IMR-90 (cell line): ENCODE data around the gene RBM34. TPM values are rescaled to one million over a fixed set of nuclear protein-coding genes. Genes with fewer than 3 reads are reported as not detected.

Experiments used
- ATAC-seq: fragments of 200-7000 bp; cut with Tn5 transposase; 2 replicates; pipeline ENCODE4 v1.9.1; 2020; ENCODE audit warnings: low read depth, mild to moderate bottlenecking, moderate library complexity
- BruUV-seq: library from RNA; stranded (reverse); fragments of 400-500 nt; replicated peaks from 2 replicates; lab custom pipeline; 2021; lab: Mats Ljungman, UMichigan
- CTCF ChIA-PET: fragments of 300-600 bp; formaldehyde crosslinking; extraction: SDS; loops from one replicate; lab custom pipeline; 2021; ENCODE audit warnings: antibody characterized with exemption; lab: Yijun Ruan, JAX
- POLR2A ChIA-PET: fragments of 300-600 bp; sonication (Branson Sonifier 250); formaldehyde crosslinking; loops from one replicate; lab custom pipeline; 2022; ENCODE audit warnings: antibody characterized with exemption; ENCODE audit not compliant: unreplicated experiment; lab: Charles Lee
- DNase-seq: peaks from one replicate; pipeline ENCODE4 v3.0.0; 2013
- H2AFZ ChIP-seq: replicated peaks from 2 replicates; pipeline ENCODE3; 2013; ENCODE audit warnings: low read length, mild to moderate bottlenecking; ENCODE audit not compliant: poor library complexity
- H2AK5ac ChIP-seq: 2 replicates; pipeline ENCODE4 v1.6.1; 2013; ENCODE audit warnings: low read depth, low read length, inconsistent platforms
- H2AK9ac ChIP-seq: replicated peaks from 2 replicates; pipeline ENCODE3; 2013; ENCODE audit warnings: mild to moderate bottlenecking, low read depth, low read length, moderate library complexity; ENCODE audit not compliant: poor library complexity
- H2BK120ac ChIP-seq: 2 replicates; pipeline ENCODE4 v1.6.1; 2013; ENCODE audit warnings: low read depth, low read length, inconsistent platforms
- H2BK15ac ChIP-seq: 3 replicates; pipeline ENCODE4 v1.6.1; 2013; ENCODE audit warnings: low read depth, low read length, inconsistent platforms
- H2BK20ac ChIP-seq: 2 replicates; pipeline ENCODE4 v1.6.1; 2013; ENCODE audit warnings: low read depth, mild to moderate bottlenecking, inconsistent platforms, low read length, moderate library complexity
- H2BK5ac ChIP-seq: 2 replicates; pipeline ENCODE4 v1.6.1; 2013; ENCODE audit warnings: mild to moderate bottlenecking, low read depth, low read length, inconsistent platforms; ENCODE audit not compliant: poor library complexity, severe bottlenecking
- H3K14ac ChIP-seq: replicated peaks from 2 replicates; pipeline ENCODE4 v1.6.1; 2013; ENCODE audit warnings: low read depth, low read length, inconsistent platforms
- H3K18ac ChIP-seq: 2 replicates; pipeline ENCODE4 v1.6.1; 2013; ENCODE audit warnings: low read depth, low read length, control low read depth
- H3K23ac ChIP-seq: 2 replicates; pipeline ENCODE4 v1.6.1; 2013; ENCODE audit warnings: low read depth, low read length, inconsistent platforms
- H3K27ac ChIP-seq: 2 replicates; pipeline ENCODE4 v1.5.1; 2013; ENCODE audit warnings: mild to moderate bottlenecking, control low read depth, low read length; ENCODE audit not compliant: insufficient read depth
- H3K27me3 ChIP-seq: 2 replicates; pipeline ENCODE4 v1.6.1; 2013; ENCODE audit warnings: low read length; ENCODE audit not compliant: control insufficient read depth, insufficient read depth
- H3K36me3 ChIP-seq: 2 replicates; pipeline ENCODE4 v1.6.1; 2013; ENCODE audit warnings: low read length, mixed read lengths; ENCODE audit not compliant: control insufficient read depth, insufficient read depth
- H3K4ac ChIP-seq: 2 replicates; pipeline ENCODE4 v1.6.1; 2013; ENCODE audit warnings: low read depth, low read length, inconsistent platforms
- H3K4me1 ChIP-seq: 2 replicates; pipeline ENCODE4 v1.6.1; 2013; ENCODE audit warnings: low read length, mixed read lengths; ENCODE audit not compliant: control insufficient read depth, insufficient read depth
- H3K4me2 ChIP-seq: 2 replicates; pipeline ENCODE4 v1.6.1; 2013; ENCODE audit warnings: low read depth, mild to moderate bottlenecking, control low read depth, low read length, moderate library complexity
- H3K4me3 ChIP-seq: 2 replicates; pipeline ENCODE4 v1.5.1; 2013; ENCODE audit warnings: low read depth, mild to moderate bottlenecking, control low read depth, low read length, moderate library complexity; ENCODE audit not compliant: insufficient read depth
- H3K56ac ChIP-seq: 2 replicates; pipeline ENCODE4 v1.6.1; 2013; ENCODE audit warnings: low read length, inconsistent platforms; ENCODE audit not compliant: insufficient read depth; ENCODE audit errors: extremely low read depth
- H3K79me1 ChIP-seq, 2 experiments: 2 replicates each; pipeline ENCODE4 v1.6.1; 2013; ENCODE audit warnings: low read length in 2 of 2, inconsistent platforms in 1 of 2, low read depth in 1 of 2
- H3K9ac ChIP-seq: 2 replicates; pipeline ENCODE4 v1.6.1; 2013; ENCODE audit warnings: low read depth, low read length, control low read depth
- H3K9me1 ChIP-seq: 2 replicates; pipeline ENCODE4 v1.6.1; 2013; ENCODE audit warnings: low read length, inconsistent platforms; ENCODE audit not compliant: insufficient read depth
- H3K9me3 ChIP-seq: 2 replicates; pipeline ENCODE4 v1.6.1; 2013; ENCODE audit warnings: low read length; ENCODE audit not compliant: control insufficient read depth, insufficient read depth
- H4K20me1 ChIP-seq: 2 replicates; pipeline ENCODE4 v1.6.1; 2013; ENCODE audit warnings: low read length, inconsistent platforms; ENCODE audit not compliant: insufficient read depth
- H4K5ac ChIP-seq: 2 replicates; pipeline ENCODE4 v1.6.1; 2013; ENCODE audit warnings: mild to moderate bottlenecking, low read depth, low read length, control low read depth
- H4K8ac ChIP-seq, 2 experiments: 2 replicates each; pipeline ENCODE4 v1.6.1; 2013; ENCODE audit warnings: low read depth in 2 of 2, low read length in 2 of 2, control low read depth in 1 of 2, inconsistent platforms in 1 of 2
- H4K91ac ChIP-seq: 2 replicates; pipeline ENCODE4 v1.6.1; 2013; ENCODE audit warnings: low read depth, low read length, inconsistent platforms; ENCODE audit not compliant: insufficient read depth
- CHD1 ChIP-seq: IDR thresholded peaks from 2 replicates; pipeline ENCODE4 v1.6.1; 2012; ENCODE audit warnings: low read depth, low read length, improper control_type of control experiment
- ELK1 ChIP-seq: fragments of 150-350 bp; IDR thresholded peaks from 2 replicates; pipeline ENCODE4 v1.6.1; 2016; ENCODE audit warnings: low read depth, mild to moderate bottlenecking, low read length, moderate library complexity, borderline replicate concordance
- FOS ChIP-seq: fragments of 150-350 bp; IDR thresholded peaks from 2 replicates; pipeline ENCODE4 v1.6.1; 2016; ENCODE audit warnings: low read depth, low read length
- NFE2L2 ChIP-seq: fragments of 150-350 bp; IDR thresholded peaks from 2 replicates; pipeline ENCODE4 v1.6.1; 2016; ENCODE audit warnings: low read depth, mild to moderate bottlenecking, low read length
- RCOR1 ChIP-seq: IDR thresholded peaks from 2 replicates; pipeline ENCODE4 v1.6.1; 2012; ENCODE audit warnings: mild to moderate bottlenecking, low read length, improper control_type of control experiment; ENCODE audit not compliant: insufficient replicate concordance
- RFX5 ChIP-seq: IDR thresholded peaks from 2 replicates; pipeline ENCODE4 v1.8.0; 2012; ENCODE audit warnings: low read depth, mild to moderate bottlenecking, low read length, moderate library complexity
- SMC3 ChIP-seq: fragments of 150-350 bp; IDR thresholded peaks from 2 replicates; pipeline ENCODE4 v1.6.1; 2016; ENCODE audit warnings: low read depth, mild to moderate bottlenecking, antibody characterized with exemption, low read length, moderate library complexity
- WGBS, 2 experiments: methylation state at CpG; one replicate each; pipeline versions ENCODE4 v1.1.5 to v1.1.7; 2013; ENCODE audit warnings: missing lambda C conversion rate in 2 of 2; ENCODE audit not compliant: insufficient read length in 1 of 2; ENCODE audit errors: extremely low coverage in 2 of 2; 5-methylcytosine and 5-hydroxymethylcytosine counted together
- dilution Hi-C: fragments of 300-500 bp; cut with HindIII; formaldehyde crosslinking; loops from one replicate; pipeline ENCODE4 v1.14.3; 2018; ENCODE audit warnings: low sequenced_read_pairs; ENCODE audit not compliant: unreplicated experiment
- in situ Hi-C: fragments of 300-500 bp; cut with MboI; formaldehyde crosslinking; loops from 3 replicates; pipeline ENCODE4 v1.14.3; 2019; ENCODE audit warnings: low sequenced_read_pairs, inconsistent platforms, mixed read lengths
- intact Hi-C: fragments of 100-400 bp; cut with micrococcal nuclease; formaldehyde crosslinking; loops from 2 replicates; pipeline ENCODE4 v1.10.0; 2022
- polyA plus RNA-seq, 3 experiments: library from polyadenylated mRNA; depleted of rRNA; stranded (reverse); fragments of >200 nt; gene quantifications; 2 replicates each; pipeline ENCODE4 v1.2.3, GENCODE V29; 2012; ENCODE audit warnings: low replicate concordance in 1 of 3
- total RNA-seq: library from RNA; depleted of rRNA; stranded (reverse); fragments of >200 nt; gene quantifications from 2 replicates; pipeline ENCODE4 v1.2.3, GENCODE V29; 2012
- TF ChIP-seq, protein P1 (sequence below): fragments of 150-350 bp; IDR thresholded peaks from 2 replicates; pipeline ENCODE4 v1.6.1; 2017; ENCODE audit warnings: mild to moderate bottlenecking, antibody characterized with exemption, low read length, low read depth

The RBM34 gene
- total and polyA plus RNA-seq, 2 of the 4 experiments (the other 2 are of a cell fraction) = 28.7 to 34.0 TPM

GRCh38 chr1:235107368-235108184, 53.5 kb downstream of the RBM34 start:
- Histone ChIP-seq H3K9me1 (peaks cover 10% of the 10 kb centered on the region), H3K36me3 (peaks cover 29% of the 10 kb centered on the region), H3K14ac (no peak overlapping the region), H3K4me2 (no peak overlapping the region), H3K23ac (no peak overlapping the region), H3K4ac (no peak overlapping the region), H4K8ac (no peak overlapping the region), H3K4me1 (peaks cover 8% of the 10 kb centered on the region), H3K27ac (no peak overlapping the region), H3K4me3 (no peak overlapping the region), H2BK120ac (no peak overlapping the region), H4K5ac (no peak overlapping the region), H3K79me1 (peaks cover 33 to 58% of the 10 kb centered on the region in 2 experiments), H2AK9ac (no peak overlapping the region), H4K20me1 (peaks cover 12% of the 10 kb centered on the region), H3K9me3 (no peaks in the 10 kb centered on the region), H3K9ac (no peak overlapping the region), H3K18ac (no peak overlapping the region), H2BK15ac (no peak overlapping the region), H2AK5ac (no peak overlapping the region), H2BK5ac (no peak overlapping the region), H3K56ac (no peak overlapping the region), H3K27me3 (no peaks in the 10 kb centered on the region), H2BK20ac (no peak overlapping the region), H2AFZ (no peak overlapping the region), H4K91ac (no peak overlapping the region)
- TF ChIP-seq ELK1 (no peak), RFX5 (no peak), CHD1 (no peak), NFE2L2 (no peak), SMC3 (no peak), FOS (no peak), RCOR1 (no peak)
- TF ChIP-seq, protein P1, sequence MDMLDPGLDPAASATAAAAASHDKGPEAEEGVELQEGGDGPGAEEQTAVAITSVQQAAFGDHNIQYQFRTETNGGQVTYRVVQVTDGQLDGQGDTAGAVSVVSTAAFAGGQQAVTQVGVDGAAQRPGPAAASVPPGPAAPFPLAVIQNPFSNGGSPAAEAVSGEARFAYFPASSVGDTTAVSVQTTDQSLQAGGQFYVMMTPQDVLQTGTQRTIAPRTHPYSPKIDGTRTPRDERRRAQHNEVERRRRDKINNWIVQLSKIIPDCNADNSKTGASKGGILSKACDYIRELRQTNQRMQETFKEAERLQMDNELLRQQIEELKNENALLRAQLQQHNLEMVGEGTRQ = no peak
- no peak for ATAC-seq
- intact Hi-C loops (no loop called here), in situ Hi-C loops (loop anchor here (10.0 to 25.0 kb wide), 2 partner anchors 307 to 970 kb away; no protein-coding TSS in a partner anchor), dilution Hi-C loops (no loop called here)
- ChIA-PET CTCF (interaction anchor here (0.6 to 0.7 kb wide), 2 partner anchors 11 to 378 kb away, joined by 3 to 4 read pairs; no protein-coding TSS in a partner anchor), POLR2A (no interaction called here)
- no peak for DNase-seq
- WGBS, 2 experiments = 98% methylated on average over 14 of the region's 16 CpGs; no CpG with 5 or more reads in 1 of the 2 experiments
- BruUV-seq = no TSS peak
